Ishikawa (cell line): Measurements from ENCODE around the gene DNASE1L2.

ENCODE experiments used
- FOXM1 ChIP-seq: IDR thresholded peaks from 2 replicates; pipeline ENCODE4 v1.6.1; 2012; ENCODE audit warnings: low read depth, borderline replicate concordance
- MAX ChIP-seq: IDR thresholded peaks from 2 replicates; pipeline ENCODE4 v1.6.1; 2012
- NFIC ChIP-seq: IDR thresholded peaks from 2 replicates; pipeline ENCODE4 v1.6.1; 2012
- REST ChIP-seq: IDR thresholded peaks from 2 replicates; pipeline ENCODE4 v1.6.1; 2012; ENCODE audit warnings: low read depth, mild to moderate bottlenecking
- TAF1 ChIP-seq: IDR thresholded peaks from 2 replicates; pipeline ENCODE4 v1.6.1; 2012; ENCODE audit warnings: low read depth, mild to moderate bottlenecking
- TCF12 ChIP-seq: IDR thresholded peaks from 2 replicates; pipeline ENCODE4 v1.6.1; 2012; ENCODE audit warnings: low read depth
- USF1 ChIP-seq: IDR thresholded peaks from 2 replicates; pipeline ENCODE4 v1.6.1; 2012

- TF ChIP-seq MAX (no peak), TAF1 (no peak), FOXM1 (no peak), TCF12 (no peak), NFIC (no peak), USF1 (no peak), REST (no peak)
Observed at GRCh38 chr16:2196981-2197511, 39.2 kb upstream of the DNASE1L2 start.
